PC-3 (cell line): Measurements from ENCODE around the gene VCP. TPM values are rescaled to one million over a fixed set of nuclear protein-coding genes. Genes with fewer than 3 reads are reported as not detected.

ENCODE experiments used
- ATAC-seq: fragments of 200-7000 bp; cut with Tn5 transposase; 2 replicates; pipeline ENCODE4 v1.9.1; 2020; ENCODE audit warnings: mild to moderate bottlenecking, moderate library complexity
- BruUV-seq: library from RNA; stranded (reverse); fragments of 400-500 nt; replicated peaks from 2 replicates; lab custom pipeline; 2021; lab: Mats Ljungman, UMichigan
- CTCF ChIA-PET: fragments of 300-600 bp; sonication (Branson Sonifier 250); formaldehyde crosslinking; loops from one replicate; lab custom pipeline; 2022; ENCODE audit warnings: antibody characterized with exemption; lab: Charles Lee
- POLR2A ChIA-PET: fragments of 300-600 bp; sonication (Branson Sonifier 250); formaldehyde crosslinking; loops from one replicate; lab custom pipeline; 2022; ENCODE audit warnings: antibody characterized with exemption; ENCODE audit not compliant: unreplicated experiment; lab: Charles Lee
- DNase-seq: peaks from one replicate; pipeline ENCODE4 v3.0.0-alpha.2; 2015
- H2AFZ ChIP-seq: fragments of 300-600 bp; sonication (generic); 2 replicates; pipeline ENCODE4 v1.6.0; 2016; ENCODE audit warnings: antibody characterized with exemption, low read length
- H3F3A ChIP-seq: fragments of 300-600 bp; sonication (generic); one replicate; pipeline ENCODE4 v1.6.0; 2017; ENCODE audit warnings: antibody characterized with exemption, low read length, control low read depth, mild to moderate bottlenecking; ENCODE audit not compliant: unreplicated experiment
- H3K27ac ChIP-seq: fragments of 300-600 bp; sonication (generic); 2 replicates; pipeline ENCODE4 v1.5.1; 2016; ENCODE audit warnings: mild to moderate bottlenecking, low read length
- H3K27me3 ChIP-seq: fragments of 300-600 bp; sonication (generic); 2 replicates; pipeline ENCODE4 v1.6.1; 2016; ENCODE audit warnings: low read length, mixed read lengths
- H3K36me3 ChIP-seq: fragments of 300-600 bp; sonication (generic); 2 replicates; pipeline ENCODE4 v1.6.1; 2016; ENCODE audit warnings: low read depth, mixed run types, low read length, mixed read lengths
- H3K4me1 ChIP-seq: fragments of 300-600 bp; sonication (generic); 2 replicates; pipeline ENCODE4 v1.5.1; 2016; ENCODE audit warnings: low read length; ENCODE audit not compliant: insufficient read depth
- H3K4me2 ChIP-seq: fragments of 300-600 bp; sonication (generic); 2 replicates; pipeline ENCODE4 v1.6.0; 2016; ENCODE audit warnings: low read length
- H3K4me3 ChIP-seq: fragments of 300-600 bp; sonication (generic); 2 replicates; pipeline ENCODE4 v1.5.1; 2016; ENCODE audit warnings: mild to moderate bottlenecking, low read length, mixed read lengths
- H3K79me2 ChIP-seq: fragments of 300-600 bp; sonication (generic); 2 replicates; pipeline ENCODE4 v1.6.1; 2017; ENCODE audit warnings: low read length, mixed read lengths
- H3K9ac ChIP-seq: fragments of 300-600 bp; sonication (generic); 2 replicates; pipeline ENCODE4 v1.6.0; 2016; ENCODE audit warnings: mild to moderate bottlenecking, low read length
- H3K9me2 ChIP-seq: fragments of 300-600 bp; sonication (generic); replicated peaks from 2 replicates; pipeline ENCODE4 v1.6.1; 2016; ENCODE audit warnings: mixed run types, low read length, mixed read lengths
- H3K9me3 ChIP-seq: fragments of 300-600 bp; sonication (generic); 2 replicates; pipeline ENCODE4 v1.6.1; 2016; ENCODE audit warnings: low read length, mixed read lengths
- H4K20me1 ChIP-seq: fragments of 300-600 bp; sonication (generic); 2 replicates; pipeline ENCODE4 v1.6.1; 2016; ENCODE audit warnings: low read length, mixed read lengths
- CTCF ChIP-seq: fragments of 300-600 bp; sonication (generic); conservative IDR thresholded peaks from 2 replicates; pipeline ENCODE4 v1.5.1; 2017; ENCODE audit warnings: antibody characterized with exemption, low read depth, mild to moderate bottlenecking, low read length
- EZH2 ChIP-seq: fragments of 300-600 bp; sonication (generic); IDR thresholded peaks from one replicate; pipeline ENCODE4 v1.6.1; 2017; ENCODE audit warnings: antibody characterized with exemption, mild to moderate bottlenecking, low read length; ENCODE audit not compliant: unreplicated experiment
- EZH2phosphoT487 ChIP-seq: fragments of 300-600 bp; sonication (generic); IDR thresholded peaks from 2 replicates; pipeline ENCODE4 v1.6.1; 2018; ENCODE audit warnings: mild to moderate bottlenecking, antibody characterized with exemption, low read length, borderline replicate concordance
- intact Hi-C: fragments of 100-400 bp; cut with micrococcal nuclease; formaldehyde crosslinking; loops from 2 replicates; pipeline ENCODE4 v1.9.0; 2023
- total RNA-seq: library from RNA; depleted of rRNA; stranded (reverse); fragments of >200 nt; gene quantifications from 2 replicates; pipeline ENCODE4 v1.2.3, GENCODE V29; 2014

VCP gene
- total RNA-seq, 1 experiment from 2014 or later: 343 TPM

DNA sequence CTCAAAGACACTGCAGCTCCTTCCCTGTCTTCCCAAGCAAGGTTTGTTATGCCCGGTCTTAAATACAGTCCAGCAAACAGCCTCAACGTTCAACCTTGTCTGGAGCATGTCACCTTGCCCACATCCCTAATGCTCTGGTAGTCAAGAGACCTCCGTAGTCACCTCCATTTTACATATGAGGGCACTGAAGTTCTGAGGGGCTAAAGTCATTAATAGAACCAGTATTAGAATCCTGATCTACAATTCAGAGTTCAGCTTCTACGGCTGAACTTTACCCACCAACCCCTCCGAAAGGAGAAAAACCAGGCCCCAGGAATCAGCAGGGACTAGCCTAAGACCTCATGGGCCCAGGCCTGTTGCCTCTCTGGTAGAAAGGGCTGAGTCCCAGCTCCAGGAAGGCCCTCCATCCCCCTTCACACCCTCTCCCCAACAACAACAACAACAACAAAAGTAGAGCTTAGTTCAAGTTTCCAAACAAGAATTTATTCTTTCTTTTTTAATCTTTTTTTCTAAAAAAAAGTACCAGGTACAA lies 31.3 kb upstream of the VCP start:
- Histone ChIP-seq H4K20me1 (no peaks in the 10 kb centered on the region), H3F3A (no peaks in the 10 kb centered on the region), H3K79me2 (peaks cover 20% of the 10 kb centered on the region), H3K9me3 (no peaks in the 10 kb centered on the region), H3K27me3 (no peaks in the 10 kb centered on the region), H3K4me3 (peak overlapping the region; percentile 83), H3K4me1 (peaks cover 16% of the 10 kb centered on the region), H3K9ac (peak overlapping the region; percentile 96; the same call in 1 of the 2 replicates), H2AFZ (0 out of 2 replicates have a peak overlapping the region, but pooled peaks have one; percentile 74), H3K27ac (peak overlapping the region; percentile 38), H3K4me2 (peak overlapping the region; percentile 96), H3K9me2 (no peaks in the 10 kb centered on the region), H3K36me3 (0 out of 2 replicates have a peak, but pooled peaks cover 3% of the 10 kb centered on the region)
- CTCF ChIA-PET: interaction anchor here (0.6 to 1.1 kb wide), 3 partner anchors 8 to 12 kb away, joined by 3 to 7 read pairs (median 5); partner anchors contain the start of gene ATOSB
- ATAC-seq: no peak
- BruUV-seq: no TSS peak
- POLR2A ChIA-PET: interaction anchor here (0.6 to 0.7 kb wide), 3 partner anchors 58 to 628 kb away, joined by 3 to 10 read pairs (median 3); no protein-coding TSS in a partner anchor
- intact Hi-C loops: no loop called here
- TF ChIP-seq EZH2phosphoT487 (no peak), CTCF (no peak), EZH2 (no peak)
- DNase-seq: no peak

DNA sequence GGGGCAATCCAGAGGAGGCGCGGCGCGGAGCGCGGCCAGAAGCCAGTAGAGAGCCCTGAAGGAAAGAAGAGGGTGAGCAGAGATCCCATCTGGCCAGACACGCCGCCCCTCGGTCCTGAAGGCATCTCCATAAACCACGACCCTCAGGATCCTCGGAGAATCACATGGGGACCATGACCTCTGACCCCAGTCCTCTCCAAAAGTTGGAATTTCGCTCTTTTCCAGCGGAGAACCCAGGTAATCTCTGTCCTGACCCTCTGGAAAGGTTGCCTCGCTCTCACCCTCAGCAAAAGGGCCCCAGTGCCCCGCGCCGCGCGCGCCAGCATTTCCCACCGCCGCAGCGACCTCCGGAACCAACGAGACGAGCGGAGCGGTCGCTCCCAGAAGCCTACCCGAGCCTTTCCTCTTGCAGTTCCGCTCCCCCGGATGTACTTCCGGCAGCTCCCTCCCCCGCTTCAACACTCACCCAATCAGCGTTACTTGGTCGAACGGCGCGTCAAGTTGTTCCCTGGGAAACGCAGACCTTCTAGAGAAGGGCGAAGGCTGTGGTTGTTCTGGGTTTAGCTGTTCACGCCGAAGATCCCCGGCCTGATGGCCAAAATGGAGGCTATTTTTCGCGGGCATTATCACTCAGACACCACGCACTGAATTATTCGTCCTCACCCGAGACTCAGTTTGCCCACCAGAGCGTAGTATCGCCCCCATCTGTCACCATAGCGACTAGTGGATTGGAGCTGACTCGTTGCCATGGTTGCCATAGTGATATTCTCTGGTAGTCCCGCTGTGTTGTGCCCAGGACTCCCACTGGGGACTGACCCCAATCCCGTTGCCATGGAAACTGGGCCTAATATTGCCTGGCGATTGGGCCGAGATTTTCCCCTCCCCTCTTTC lies 30.6 kb upstream of the VCP start, which contains the start of gene STOML2:
Gene STOML2, minus strand, starts transcription at position 363 of the 891 bp plus-strand sequence. Its CDS starts 37 bp downstream, at position 326.
- H3K27me3 ChIP-seq: no peaks in the 10 kb centered on the region
- H3K9me3 ChIP-seq: no peaks in the 10 kb centered on the region
- H3K79me2 ChIP-seq: peaks cover 20% of the 10 kb centered on the region
- intact Hi-C loops: no loop called here
- ChIA-PET POLR2A (interaction anchor here (0.6 to 0.7 kb wide), 3 partner anchors 58 to 628 kb away, joined by 3 to 10 read pairs (median 3); no protein-coding TSS in a partner anchor), CTCF (interaction anchor here (0.6 to 1.1 kb wide), 3 partner anchors 9 to 13 kb away, joined by 3 to 7 read pairs (median 5); partner anchors contain the start of gene ATOSB)
- 0 out of 2 replicates have a peak, but pooled peaks cover 3% of the 10 kb centered on the region for H3K36me3 ChIP-seq
- H4K20me1 ChIP-seq: no peaks in the 10 kb centered on the region
- H2AFZ ChIP-seq: peak within 1 kb of the TSS; percentile 74
- peak; percentile 98 for ATAC-seq
- H3K9me2 ChIP-seq: no peaks in the 10 kb centered on the region
- H3K4me2 ChIP-seq: peak within 1 kb of the TSS; percentile 96
- H3K4me3 ChIP-seq: peak within 1 kb of the TSS; percentile 83
- H3K9ac ChIP-seq: peak within 1 kb of the TSS; percentile 96
- H3K4me1 ChIP-seq: peaks cover 16% of the 10 kb centered on the region
- TF ChIP-seq CTCF: no peak
- no peak for TF ChIP-seq EZH2phosphoT487
- TF ChIP-seq EZH2: no peak
- DNase-seq: peak; percentile 89
- H3K27ac ChIP-seq: peak within 1 kb of the TSS; percentile 38
- no peaks in the 10 kb centered on the region for H3F3A ChIP-seq
- TSS peak; percentile 97 for BruUV-seq
